Skeletal muscle cell (primary cell): ENCODE results near the gene FZR1.
"Not testable (repeated sequence)": the region's sequence is repeated elsewhere in the genome, so short reads cannot be mapped to it uniquely, and the experiment has no call there.

Experiments used
- DNase-seq: peaks from one replicate; pipeline ENCODE4 v3.0.0-alpha.2; 2010; ENCODE audit warnings: low read depth
- H3K4me3 ChIP-seq: 2 replicates; pipeline ENCODE4 v1.5.1; 2011; ENCODE audit warnings: low read depth, mild to moderate bottlenecking, control low read depth, low read length, moderate library complexity

FZR1 gene

DNA sequence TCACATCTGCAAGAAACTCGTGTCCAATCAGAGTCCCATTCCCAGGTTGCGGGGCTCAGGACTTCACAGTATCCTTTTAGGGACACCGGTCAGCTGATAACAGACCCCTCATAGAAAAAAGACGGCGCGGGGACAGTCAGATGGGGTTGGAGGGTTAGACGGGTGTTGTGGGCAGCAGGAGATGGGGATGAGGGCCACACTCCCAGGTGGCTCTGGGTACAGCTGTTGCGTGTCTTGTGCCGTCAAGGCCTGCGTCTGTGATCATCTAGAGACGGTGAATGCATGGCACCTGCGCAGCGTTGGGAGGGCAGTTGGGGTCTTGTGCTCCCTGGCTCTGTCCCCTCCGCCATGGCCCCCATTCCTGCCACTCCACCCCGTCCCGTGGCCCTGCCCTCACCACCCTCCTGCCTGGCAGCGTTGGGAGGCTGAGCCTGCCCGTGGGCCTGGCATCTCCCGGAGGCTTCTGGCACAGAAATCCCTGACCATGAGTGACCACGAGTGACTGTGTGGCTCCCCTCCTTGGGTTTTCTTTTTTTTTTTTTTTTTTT lies 18.9 kb downstream of the FZR1 start:
- H3K4me3 ChIP-seq: no peak overlapping the region
- DNase-seq: no peak

DNA sequence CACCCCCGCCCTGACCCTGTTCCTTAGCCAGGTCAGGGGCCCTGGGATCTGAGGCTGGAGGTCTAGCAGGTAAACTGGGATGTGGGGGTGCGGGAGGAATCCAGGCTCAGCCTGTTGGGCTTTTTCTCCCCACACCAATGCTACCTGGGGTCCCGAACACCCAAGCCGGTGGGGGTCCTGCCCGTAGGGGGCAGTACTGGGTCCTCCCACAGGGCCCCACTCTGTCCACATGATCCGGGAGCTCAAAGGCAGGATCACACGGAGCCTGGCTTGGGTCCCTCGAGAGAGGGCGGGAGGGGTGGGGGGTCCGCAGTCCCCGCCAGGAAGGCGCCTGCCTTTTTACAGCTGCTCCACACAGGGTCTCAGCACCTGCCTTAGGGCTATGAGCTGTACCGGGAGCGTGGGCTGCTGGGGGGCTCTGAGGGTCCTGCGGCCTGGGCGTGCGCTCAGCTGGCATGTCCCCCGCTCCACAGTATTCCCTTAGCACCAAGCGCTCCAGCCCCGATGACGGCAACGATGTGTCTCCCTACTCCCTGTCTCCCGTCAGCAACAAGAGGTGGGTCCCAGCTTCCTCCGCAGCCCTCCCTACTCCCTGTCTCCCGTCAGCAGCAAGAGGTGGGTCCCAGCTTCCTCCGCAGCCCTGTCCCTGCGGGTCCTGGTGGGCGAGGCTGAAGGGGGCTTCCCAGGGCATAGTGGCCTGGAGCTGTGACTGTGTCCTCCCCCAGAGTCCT lies 20.6 kb downstream of the FZR1 start:
- no peak overlapping the region for H3K4me3 ChIP-seq

DNA sequence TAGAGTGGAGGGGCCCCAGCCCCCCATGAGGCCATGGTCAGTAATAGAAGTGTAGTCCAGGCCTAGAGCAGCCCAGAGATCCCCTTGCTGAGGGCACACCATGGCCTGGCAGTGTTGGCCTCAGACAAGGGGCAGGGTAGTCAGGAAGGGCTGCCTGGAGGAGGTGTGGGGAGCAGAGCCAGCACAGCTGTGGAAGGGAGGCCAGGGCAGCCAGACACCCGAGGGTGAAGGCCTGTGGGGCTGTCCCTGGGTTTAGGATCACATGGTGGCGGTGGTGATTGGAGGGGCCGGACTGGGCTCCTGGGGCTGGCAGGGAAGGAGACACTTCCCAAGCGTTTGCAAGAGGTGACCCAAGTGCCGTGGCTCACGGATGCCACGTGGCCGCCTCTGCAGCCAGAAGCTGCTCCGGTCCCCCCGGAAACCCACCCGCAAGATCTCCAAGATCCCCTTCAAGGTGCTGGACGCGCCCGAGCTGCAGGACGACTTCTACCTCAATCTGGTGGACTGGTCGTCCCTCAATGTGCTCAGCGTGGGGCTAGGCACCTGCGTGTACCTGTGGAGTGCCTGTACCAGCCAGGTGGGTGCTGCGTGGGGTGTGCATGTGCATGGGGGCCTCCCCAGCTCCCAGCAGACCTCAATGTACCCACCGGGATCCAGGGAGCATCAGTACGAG lies 21.3 kb downstream of the FZR1 start:
- no peak for DNase-seq
- H3K4me3 ChIP-seq: no peak overlapping the region

More for the DNA sequence above, 20.6 kb downstream of the FZR1 start:
- DNase-seq: no peak

DNA sequence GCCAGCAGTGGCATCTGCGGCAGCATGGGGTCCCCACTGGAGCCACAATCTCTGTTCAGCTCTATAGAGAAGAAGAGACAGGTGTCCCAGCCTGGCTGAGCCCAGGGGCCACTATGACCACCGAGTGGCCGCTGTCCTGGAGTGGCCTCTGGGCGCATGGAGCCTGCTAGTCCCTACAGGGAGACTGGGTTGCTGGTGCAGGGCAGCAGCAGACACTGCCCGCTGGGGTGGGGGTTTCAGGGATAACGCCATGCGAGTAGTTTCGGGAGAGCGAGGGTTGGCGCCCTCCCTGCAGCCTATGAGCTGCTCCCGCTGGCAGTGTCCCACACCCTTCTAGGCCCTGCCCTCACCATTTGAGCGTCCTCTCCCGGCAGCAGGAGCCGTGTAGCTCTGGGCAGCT lies 22.0 kb downstream of the FZR1 start:
- H3K4me3 ChIP-seq: no peak overlapping the region
- no peak for DNase-seq

DNA sequence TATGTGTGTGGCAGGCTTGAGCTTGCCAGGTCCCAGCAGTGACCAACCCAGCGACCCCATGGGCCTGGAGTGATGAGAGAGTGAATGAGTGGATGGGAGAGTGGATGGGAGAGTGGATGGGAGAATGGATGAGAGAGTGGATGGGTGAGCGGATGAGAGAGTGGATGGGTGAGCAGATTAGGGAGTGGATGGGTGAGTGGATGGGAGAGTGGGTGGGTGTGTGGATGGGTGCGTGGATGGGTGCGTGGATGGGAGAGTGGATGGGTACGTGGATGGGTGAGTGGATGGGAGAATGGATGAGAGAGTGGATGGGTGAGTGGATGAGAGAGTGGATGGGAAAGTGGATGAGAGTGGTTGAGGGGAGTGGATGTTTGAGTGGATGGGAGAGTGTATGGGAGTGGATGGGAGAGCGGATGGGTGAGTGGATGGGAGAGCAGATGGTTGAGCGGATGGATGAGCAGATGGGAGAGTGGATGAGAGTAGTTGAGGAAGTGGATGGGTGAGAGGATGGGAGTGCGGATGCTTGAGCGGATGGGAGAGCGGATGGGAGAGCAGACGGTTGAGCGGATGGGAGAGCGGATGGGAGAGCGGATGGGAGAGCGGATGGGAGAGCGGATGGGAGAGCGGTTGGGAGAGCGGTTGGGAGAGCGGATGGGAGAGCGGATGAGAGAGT lies 22.6 kb downstream of the FZR1 start:
- DNase-seq: no peak
- H3K4me3 ChIP-seq: no peak overlapping the region

DNA sequence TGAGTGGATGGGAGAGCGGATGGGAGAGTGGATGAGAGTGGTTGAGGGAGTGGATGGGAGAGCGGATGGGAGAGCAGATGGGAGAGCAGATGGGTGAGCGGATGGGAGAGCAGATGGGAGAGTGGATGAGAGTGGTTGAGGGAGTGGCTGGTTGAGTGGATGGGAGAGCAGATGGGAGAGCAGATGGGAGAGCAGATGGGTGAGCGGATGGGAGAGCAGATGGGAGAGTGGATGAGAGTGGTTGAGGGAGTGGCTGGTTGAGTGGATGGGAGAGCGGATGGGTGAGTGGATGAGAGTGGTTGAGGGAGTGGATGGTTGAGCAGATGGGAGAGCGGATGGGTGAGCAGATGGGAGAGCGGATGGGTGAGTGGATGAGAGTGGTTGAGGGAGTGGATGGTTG lies 23.2 kb downstream of the FZR1 start:
- H3K4me3 ChIP-seq, DNase-seq: not testable (repeated sequence)

DNA sequence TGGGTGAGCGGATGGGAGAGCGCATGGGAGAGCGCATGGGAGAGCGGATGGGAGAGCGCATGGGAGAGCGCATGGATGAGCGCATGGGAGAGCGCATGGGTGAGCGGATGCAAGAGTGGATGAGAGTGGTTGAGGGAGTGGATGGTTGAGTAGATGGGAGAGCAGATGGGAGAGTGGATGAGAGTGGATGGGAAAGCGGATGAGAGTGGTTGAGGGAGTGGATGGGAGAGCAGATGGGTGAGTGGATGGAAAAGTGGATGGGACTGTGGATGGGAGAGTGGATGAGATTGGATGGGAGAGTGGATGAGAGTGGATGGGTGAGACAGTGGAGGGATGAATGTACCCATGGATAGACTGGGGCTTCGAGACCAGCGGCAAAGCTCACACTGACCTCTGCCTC lies 24.3 kb downstream of the FZR1 start:
- DNase-seq: no peak

DNA sequence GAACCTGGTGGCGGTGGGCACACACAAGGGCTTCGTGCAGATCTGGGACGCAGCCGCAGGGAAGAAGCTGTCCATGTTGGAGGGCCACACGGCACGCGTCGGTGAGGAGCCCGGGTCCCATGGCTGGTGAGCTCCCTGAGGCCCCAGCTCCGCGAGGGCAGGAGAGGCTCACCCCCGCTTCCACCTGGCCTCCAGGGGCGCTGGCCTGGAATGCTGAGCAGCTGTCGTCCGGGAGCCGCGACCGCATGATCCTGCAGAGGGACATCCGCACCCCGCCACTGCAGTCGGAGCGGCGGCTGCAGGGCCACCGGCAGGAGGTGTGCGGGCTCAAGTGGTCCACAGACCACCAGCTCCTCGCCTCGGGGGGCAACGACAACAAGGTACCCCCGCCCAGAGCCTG lies 25.6 kb downstream of the FZR1 start:
- no peak overlapping the region for H3K4me3 ChIP-seq
- DNase-seq: no peak

More for the DNA sequence above, 24.3 kb downstream of the FZR1 start:
- H3K4me3 ChIP-seq: no peak overlapping the region

DNA sequence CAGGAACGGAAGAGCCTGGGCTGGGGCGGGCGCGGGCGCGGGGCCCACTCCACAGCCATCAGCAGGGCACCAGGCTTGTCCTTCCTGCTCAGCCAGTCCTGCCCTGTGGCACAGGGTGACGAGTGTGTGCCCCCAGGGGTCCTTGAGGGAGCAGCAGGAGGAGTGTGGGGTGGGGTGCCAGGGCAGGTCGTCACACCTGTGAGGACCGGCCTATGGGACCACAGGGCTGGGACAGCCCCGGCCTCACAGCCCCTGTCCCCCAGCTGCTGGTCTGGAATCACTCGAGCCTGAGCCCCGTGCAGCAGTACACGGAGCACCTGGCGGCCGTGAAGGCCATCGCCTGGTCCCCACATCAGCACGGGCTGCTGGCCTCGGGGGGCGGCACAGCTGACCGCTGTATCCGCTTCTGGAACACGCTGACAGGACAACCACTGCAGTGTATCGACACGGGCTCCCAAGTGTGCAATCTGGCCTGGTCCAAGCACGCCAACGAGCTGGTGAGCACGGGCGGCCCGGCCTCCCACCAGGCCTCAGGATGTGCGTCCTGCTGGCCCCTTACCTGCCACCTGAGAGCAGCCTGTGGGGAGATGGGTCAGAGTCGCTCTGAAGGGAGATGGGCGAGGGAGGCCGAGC lies 26.2 kb downstream of the FZR1 start:
- DNase-seq: no peak
- H3K4me3 ChIP-seq: no peak overlapping the region

DNA sequence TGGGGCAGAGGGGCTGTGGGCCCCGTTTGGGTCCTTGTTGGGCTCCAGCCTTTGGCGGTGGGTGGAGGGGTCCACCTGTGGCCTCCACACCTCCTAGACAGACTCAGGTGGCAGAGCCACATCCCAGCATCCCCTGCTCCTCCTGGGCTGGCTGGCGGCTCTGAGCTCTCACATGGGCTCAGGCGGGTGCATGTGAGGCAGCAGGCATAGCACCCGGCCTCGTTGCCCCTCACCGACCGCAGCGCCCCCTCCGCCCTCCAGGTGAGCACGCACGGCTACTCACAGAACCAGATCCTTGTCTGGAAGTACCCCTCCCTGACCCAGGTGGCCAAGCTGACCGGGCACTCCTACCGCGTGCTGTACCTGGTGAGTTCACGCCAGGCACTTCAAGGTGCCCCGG lies 26.9 kb downstream of the FZR1 start:
- H3K4me3 ChIP-seq: no peak overlapping the region
- DNase-seq: no peak

DNA sequence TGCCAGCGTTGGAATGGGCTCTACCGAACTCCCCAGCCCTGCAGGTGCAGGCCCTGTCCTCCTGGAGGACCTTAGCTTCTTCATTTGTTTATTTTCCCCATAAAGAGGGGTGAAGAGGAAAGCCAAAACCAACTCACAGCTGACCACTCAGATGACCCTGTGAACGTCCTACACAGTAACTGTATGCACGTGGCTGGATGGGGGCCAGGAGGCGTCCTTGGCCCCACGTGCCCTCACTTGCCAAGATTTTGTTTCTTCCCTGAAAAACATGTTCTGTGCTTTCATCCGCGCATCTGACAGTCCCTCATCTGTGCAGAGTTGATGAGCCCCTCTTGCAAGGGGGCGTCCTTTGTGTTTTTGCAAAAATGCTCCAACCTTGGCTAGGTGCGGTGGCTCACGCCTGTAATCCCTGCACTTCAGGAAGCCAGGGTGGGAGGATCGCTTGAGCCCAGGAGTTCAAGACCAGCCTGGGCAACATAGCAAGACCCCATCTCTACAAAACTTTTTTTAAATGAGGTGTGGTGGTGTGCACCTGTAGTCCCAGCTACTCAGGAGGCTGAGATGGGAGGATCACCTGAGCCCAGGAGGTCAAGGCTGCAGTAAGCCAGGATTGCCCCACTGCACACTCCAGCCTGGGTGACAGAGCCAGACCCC lies 27.6 kb downstream of the FZR1 start:
- no peak for DNase-seq

DNA sequence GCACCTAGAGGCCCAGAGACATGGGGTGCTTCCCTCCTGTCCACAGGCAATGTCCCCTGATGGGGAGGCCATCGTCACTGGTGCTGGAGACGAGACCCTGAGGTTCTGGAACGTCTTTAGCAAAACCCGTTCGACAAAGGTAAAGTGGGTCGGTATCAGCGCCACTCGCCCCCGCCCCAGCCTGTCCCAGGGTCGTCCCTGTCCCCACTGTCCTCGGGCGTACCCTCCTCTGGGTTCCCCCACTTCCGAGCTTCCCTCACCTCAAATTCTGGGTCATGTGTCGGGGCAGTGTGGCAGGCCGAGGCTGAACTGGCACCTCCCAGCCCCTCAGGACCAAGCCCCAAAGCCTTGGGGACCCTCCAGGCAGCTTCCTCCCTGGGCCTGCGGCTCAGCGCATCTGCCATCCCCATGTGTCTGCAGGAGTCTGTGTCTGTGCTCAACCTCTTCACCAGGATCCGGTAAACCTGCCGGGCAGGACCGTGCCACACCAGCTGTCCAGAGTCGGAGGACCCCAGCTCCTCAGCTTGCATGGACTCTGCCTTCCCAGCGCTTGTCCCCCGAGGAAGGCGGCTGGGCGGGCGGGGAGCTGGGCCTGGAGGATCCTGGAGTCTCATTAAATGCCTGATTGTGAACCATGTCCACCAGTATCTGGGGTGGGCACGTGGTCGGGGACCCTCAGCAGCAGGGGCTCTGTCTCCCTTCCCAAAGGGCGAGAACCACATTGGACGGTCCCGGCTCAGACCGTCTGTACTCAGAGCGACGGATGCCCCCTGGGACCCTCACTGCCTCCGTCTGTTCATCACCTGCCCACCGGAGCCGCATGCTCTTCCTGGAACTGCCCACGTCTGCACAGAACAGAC lies 28.5 kb downstream of the FZR1 start:
- no peak overlapping the region for H3K4me3 ChIP-seq
- no peak for DNase-seq

More for the DNA sequence above, 27.6 kb downstream of the FZR1 start:
- H3K4me3 ChIP-seq: no peak overlapping the region

DNA sequence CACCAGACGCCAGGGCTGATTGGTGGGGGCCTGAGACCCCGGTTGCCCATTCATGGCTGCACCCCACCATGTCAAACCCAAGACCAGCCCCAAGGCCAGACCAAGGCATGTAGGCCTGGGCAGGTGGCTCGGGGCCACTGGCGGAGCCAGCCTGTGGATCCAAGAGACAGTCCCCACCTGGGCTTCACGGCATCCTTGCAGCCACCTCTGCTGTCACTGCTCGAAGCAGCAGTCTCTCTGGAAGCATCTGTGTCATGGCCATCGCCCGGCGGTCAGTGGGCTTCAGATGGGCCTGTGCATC lies 29.1 kb downstream of the FZR1 start:
- H3K4me3 ChIP-seq: no peak overlapping the region
- no peak for DNase-seq

DNA sequence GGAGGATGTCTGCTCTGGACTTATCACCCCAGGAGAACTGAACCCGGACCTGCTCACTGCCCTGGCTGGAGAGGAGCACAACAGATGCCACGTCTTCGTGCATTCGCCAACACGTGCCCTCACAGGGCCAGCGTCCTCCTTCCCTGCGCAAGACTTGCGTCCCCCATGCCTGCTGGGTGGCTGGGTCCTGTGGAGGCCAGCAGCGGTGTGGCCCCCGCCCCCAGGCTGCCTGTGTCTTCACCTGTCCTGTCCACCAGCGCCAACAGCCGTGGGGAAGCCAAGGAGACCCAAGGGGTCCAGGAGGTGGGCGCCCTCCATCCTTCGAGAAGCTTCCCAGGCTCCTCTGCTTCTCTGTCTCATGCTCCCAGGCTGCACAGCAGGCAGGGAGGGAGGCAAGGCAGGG lies 29.5 kb downstream of the FZR1 start:
- DNase-seq: no peak
- no peak overlapping the region for H3K4me3 ChIP-seq

DNA sequence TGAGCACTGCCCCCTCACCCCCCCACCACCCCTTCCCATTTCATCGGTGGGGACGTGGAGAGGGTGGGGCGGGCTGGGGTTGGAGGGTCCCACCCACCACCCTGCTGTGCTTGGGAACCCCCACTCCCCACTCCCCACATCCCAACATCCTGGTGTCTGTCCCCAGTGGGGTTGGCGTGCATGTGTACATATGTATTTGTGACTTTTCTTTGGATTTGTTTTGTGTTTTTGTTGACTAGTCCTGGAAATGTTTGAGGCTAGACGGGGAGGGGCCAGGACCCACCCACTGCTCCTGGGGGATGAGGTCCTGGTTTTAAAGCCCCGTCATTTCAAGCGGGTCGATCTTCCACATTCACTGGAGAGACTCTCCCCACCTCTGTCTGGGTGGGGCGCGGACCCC lies 29.9 kb downstream of the FZR1 start:
- DNase-seq: no peak
- H3K4me3 ChIP-seq: no peak overlapping the region

DNA sequence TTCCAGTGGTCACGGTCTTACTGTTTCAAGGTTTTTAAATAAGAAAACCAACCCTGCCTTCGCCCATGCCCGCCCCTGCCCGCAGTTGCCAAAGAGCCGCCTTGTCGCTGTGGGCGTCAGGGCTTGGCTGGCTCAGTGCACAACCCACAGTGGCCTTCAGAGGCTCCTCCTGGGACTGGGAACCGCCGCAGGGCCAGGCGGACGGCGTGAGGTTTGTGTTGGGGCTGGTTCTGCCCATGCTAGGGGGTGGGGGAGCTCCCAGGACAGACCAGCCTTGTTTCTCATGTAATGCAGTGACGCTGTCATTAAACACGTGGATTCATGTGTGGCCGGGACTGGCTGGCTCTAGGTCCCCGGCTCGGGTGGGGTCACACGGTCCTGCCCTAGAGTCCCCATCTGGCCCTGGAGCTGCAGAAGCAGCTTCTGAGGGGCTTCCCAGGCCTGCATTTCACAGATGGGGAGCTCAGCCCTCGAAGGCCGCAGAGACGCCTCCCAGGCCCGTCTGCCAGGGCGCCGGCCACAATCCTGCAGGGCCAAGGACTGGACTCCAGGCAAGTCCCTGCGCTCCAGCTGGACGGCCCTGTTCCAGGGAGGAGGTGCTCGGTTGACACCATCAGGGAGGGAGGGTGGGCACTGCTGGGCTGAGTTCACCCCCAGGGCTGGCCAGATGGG lies 30.5 kb downstream of the FZR1 start:
- DNase-seq: no peak
- no peak overlapping the region for H3K4me3 ChIP-seq

DNA sequence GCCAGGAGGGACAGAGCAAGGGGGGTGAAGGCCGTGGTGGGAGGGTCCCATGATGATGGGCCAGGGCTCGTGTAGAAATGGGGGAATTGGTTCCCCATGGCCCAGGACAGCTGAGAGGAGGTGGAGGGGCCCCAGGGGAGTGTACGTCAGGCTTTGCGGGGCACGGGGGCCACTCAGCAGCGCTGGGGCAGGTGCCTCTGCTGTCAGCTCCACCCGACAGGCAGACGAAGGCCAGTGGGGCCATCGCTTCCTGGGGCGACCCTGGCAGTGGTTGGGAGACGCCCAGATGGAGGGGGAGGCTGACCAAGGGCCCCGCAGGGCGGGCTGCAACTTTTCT lies 31.0 kb downstream of the FZR1 start:
- H3K4me3 ChIP-seq: no peak overlapping the region
- DNase-seq: no peak

DNA sequence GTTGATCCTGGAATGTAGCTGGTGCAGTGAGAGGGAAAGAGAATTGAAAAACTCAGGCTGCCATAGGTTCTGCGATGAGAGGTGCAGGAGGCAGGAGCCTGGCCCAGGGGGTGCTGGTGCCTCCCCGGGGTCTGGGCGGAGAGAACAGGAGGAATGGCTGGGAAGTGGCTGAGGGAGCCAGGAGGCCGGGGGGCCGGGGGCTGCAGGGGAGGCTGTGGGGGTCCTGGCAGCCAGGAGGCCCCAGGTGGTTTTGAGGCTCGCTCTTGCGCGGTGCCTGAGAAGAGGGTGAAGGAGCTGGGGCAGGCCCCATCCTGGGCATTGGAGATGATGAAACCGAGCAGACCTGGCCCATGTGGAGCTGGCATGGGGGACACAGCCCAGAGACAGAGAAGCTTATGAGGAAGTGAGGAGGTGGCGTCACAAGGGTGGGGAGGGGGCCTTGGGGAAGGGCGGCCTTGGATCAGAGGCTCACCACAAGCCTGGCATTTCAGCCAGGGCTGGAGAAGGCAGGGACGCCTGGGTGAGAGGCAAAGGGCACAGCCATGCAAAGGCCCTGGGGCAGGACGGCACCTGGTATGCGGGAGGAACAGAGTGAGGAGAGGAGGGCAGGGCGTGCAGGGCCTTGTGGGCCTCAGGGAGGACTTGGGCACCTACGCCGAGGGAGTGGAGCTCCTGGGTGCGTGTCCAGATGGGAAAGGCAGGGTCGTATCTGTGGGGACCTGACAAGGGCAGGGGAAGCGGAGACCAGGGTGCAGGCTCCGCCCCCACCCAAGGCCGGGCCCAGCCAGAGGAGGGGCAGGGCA lies 31.5 kb downstream of the FZR1 start:
- no peak overlapping the region for H3K4me3 ChIP-seq
- no peak for DNase-seq
